ENCODE measurements around the gene EPHB2.

Gene EPHB2

DNA sequence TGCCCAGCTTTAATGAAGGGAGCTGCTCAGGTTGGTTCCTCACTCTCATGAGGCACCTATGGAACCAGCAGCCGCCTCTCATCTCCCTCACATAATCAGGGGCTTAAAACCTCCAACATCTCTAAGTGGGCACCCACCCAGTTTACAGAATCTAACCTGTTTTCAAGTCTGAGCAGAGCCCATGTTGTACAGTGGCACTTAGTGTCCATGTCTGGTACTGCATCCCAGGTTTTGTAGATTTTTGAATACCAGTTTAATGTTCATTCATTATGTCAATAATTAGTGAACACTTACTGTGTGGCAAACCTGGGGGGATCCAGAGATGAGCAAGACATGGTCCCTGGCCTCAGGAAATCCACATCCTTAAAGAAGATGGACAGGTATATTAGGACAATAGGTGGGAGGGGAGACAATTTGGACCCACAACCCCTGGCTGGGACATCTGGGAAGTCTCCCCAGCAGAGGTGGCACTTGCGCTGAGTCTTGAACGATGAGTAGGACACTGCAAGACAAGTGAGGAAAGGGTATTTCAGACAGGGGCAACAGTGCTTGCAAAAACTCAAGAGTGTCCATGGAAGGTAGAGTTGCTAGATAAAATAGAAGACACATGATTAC lies 178.7 kb downstream of the EPHB2 start:
- DNase-seq: peak; percentile 31

DNA sequence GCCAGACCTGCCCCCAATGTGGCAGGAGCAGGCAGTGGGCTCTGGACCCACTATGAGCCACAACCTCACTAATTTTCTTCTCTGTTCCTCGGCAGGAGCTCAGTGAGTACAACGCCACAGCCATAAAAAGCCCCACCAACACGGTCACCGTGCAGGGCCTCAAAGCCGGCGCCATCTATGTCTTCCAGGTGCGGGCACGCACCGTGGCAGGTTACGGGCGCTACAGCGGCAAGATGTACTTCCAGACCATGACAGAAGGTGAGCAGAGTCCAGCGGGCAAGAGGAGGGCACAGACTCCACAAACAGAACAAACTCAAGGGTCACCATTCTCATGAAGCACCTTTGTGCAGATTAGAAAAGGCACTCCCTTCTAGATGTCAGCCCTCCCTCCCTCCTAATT lies 182.2 kb downstream of the EPHB2 start:
- DNase-seq: no peak

DNA sequence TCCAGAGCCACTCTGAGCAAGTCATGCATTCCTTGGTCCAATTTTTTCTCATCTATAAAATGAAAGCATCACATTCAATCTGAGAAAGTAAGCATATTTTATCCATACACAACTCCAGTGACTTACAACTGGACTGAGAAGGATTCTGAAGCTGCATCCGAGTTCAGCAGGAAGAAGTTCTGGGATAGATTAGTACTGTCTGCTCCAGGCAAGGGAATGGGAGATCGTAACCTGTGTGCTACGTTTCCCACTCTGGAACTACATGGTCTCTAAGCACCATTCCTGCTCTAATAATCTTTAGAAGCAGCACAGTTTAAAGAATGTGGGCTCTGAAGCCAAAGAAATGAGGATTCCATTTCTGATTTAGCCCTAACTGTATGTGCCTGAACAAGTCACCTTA lies 182.7 kb downstream of the EPHB2 start:
- no peak for DNase-seq

DNA sequence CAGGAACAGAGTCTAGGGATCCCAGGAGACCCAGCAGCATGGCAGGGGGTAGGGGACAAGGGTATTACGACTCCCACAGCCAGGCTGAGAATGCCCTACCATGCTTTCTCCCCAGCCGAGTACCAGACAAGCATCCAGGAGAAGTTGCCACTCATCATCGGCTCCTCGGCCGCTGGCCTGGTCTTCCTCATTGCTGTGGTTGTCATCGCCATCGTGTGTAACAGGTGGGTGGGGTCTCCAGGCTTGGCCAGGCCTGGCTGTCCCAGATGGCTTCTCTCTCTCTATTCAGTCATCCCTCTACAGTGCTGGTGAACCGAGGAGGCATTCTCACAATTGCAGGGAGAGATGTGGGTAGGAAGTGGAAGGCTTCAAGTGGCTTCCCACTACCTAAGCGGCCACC lies 184.7 kb downstream of the EPHB2 start:
- no peak for DNase-seq

DNA sequence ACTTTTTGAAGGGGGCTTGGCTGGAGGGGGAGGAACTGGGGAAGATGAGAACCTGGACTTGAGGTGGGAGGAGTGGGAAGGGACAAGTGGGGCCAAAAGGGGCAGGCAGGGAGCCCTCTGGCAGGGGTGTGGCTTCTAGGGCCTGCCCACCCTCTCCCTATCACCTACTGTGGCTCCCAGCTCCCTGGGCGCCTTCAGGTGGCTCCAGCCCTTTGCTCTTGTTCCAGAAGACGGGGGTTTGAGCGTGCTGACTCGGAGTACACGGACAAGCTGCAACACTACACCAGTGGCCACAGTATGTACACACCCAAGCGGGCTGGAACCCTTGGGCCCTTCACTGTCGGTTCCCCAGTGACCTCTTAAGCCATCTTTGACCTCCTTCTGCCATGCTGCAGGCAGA lies 185.5 kb downstream of the EPHB2 start:
- DNase-seq: no peak

GRCh38 chr1:22900451-22900850 lies 189.8 kb downstream of the EPHB2 start:
- DNase-seq: no peak

DNA sequence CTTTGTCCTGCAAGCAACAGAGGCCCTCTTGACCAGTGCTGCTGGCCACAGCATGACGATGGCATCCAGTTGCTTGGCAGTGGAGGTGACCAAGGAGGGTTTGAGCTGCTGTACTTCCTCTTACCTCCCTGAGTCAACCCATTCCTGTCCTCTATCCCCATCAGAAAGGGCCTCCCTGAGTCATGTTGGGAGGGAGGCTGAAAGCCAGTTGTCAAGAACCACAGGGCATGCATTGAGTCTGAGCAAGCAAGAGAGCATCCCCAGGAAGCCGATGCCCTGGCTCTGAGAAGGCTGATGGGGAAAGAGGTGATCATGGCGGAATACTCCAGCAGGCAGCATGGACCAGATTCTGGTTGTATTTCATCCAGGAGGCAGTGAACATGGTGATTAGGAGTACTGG lies 192.5 kb downstream of the EPHB2 start:
- DNase-seq: no peak

DNA sequence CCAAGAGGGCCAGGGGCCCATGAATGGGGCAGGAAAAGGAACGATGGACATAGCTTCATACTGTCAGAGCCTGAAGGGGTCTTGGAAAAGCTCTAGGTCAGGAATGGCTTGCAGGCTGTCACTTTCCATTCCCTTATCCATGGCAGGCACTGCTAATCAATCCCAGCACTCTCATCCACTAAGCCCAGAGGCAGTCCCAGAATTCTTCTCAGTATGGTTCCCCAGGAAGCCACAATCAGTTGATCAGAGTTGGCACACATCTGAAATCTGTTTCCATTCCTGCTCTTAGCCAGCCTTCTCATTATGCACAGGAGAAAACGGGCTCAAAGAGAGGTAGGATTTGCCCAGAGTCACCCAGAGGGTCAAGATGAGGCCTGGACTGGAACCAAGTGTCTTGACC lies 196.3 kb downstream of the EPHB2 start:
- no peak for DNase-seq

DNA sequence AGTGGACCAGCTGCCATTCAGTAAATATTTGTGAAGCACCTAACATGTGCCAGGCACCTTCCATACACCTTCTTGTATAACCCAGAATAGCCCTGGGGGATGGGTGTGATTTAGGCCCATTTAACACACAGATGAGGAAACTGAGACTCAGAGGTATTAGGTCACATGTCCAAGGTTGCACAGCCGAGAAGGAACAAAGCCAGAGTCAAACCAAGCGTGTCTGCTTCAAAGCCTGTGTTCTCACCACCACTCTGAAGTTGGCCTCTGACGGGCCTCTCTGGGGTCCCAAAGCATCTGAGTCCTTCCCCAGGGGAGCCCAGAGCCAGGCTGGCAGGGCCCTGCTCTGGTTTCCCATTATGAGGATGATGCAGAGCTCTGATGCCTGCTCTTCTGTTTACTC lies 196.9 kb downstream of the EPHB2 start:
- DNase-seq: no peak

GRCh38 chr1:22908880-22909426 lies 198.3 kb downstream of the EPHB2 start:
- DNase-seq: no peak

GRCh38 chr1:22910286-22910685 lies 199.6 kb downstream of the EPHB2 start:
- DNase-seq: no peak

DNA sequence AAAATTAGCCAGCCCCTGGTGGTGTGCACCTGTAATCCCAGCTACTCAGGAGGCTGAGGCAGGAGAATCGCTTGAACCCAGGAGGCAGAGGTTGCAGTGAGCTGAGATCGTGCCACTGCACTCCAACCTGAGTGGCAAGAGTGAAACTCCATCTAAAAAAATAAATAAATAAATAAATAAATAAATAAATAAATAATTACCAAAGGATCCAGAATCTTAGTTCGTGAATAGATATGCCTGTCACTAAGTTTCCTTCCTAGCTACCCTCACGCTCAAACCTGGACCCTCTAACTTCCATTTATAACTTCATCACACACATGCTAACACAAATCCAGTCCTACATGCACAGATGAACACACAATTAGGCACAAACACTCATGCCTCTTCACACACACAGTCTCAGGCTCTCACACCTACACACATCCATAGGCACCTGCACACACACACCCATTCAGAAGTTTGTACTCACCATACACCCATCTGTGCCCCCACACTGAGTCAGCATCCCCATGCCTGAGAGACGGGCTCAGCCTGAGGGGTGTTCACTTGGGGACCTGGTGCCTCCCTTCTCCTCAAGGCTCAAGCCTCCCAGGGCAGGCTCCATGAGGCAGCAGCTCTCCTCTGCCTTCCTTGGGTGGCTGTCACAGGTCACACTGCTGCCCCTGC lies 200.5 kb downstream of the EPHB2 start:
- no peak for DNase-seq

GRCh38 chr1:22912311-22912710 lies 201.7 kb downstream of the EPHB2 start:
- no peak for DNase-seq

DNA sequence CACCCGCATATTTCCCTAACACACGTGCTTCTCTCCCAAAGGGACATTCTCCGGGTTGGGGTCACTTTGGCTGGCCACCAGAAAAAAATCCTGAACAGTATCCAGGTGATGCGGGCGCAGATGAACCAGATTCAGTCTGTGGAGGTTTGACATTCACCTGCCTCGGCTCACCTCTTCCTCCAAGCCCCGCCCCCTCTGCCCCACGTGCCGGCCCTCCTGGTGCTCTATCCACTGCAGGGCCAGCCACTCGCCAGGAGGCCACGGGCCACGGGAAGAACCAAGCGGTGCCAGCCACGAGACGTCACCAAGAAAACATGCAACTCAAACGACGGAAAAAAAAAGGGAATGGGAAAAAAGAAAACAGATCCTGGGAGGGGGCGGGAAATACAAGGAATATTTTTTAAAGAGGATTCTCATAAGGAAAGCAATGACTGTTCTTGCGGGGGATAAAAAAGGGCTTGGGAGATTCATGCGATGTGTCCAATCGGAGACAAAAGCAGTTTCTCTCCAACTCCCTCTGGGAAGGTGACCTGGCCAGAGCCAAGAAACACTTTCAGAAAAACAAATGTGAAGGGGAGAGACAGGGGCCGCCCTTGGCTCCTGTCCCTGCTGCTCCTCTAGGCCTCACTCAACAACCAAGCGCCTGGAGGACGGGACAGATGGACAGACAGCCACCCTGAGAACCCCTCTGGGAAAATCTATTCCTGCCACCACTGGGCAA lies 202.9 kb downstream of the EPHB2 start:
- DNase-seq: no peak

DNA sequence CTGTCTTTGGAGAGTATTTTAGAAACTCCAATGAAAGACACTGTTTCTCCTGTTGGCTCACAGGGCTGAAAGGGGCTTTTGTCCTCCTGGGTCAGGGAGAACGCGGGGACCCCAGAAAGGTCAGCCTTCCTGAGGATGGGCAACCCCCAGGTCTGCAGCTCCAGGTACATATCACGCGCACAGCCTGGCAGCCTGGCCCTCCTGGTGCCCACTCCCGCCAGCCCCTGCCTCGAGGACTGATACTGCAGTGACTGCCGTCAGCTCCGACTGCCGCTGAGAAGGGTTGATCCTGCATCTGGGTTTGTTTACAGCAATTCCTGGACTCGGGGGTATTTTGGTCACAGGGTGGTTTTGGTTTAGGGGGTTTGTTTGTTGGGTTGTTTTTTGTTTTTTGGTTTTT lies 203.5 kb downstream of the EPHB2 start:
- no peak for DNase-seq

- no peak for DNase-seq
Observed at GRCh38 chr1:22914633-22915217, 204.1 kb downstream of the EPHB2 start.

DNA sequence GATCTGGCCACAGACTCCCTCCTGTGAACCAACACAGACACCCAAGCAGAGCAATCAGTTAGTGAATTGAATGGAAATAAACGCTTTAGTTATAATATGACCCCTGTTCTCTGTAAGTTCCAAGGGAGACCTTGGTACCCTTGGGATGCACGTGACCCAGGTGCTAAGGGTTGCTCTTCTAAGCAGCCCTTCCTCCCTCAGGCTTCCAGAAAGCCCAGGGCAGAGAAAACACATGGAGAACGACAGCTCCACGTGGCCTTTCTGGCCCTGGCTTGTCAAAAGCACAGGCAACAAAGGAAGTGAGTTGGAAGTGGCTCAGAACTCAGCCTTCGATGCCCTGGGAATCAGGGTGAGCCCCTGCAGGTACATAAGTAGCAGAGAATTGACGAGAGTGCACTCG lies 204.6 kb downstream of the EPHB2 start:
- DNase-seq: no peak

- no peak for DNase-seq
Observed at GRCh38 chr1:22915816-22916470, 205.3 kb downstream of the EPHB2 start.

DNA sequence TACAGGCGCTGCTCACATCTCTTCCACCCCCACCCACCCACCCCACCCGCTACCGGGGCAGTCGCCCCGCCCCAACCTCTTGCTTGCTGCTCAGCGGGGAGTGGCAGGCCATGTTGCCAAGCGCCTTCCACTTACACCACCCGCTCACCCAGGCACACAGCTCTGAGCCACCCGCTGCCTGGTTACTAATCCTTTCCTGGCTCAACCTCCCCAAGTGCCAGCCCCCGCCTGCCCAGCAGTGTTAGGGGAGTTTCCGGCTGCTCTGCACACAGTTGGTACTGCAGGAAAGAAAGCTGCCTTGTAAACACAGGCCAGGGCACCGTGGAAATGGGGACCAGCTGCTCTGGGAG lies 205.8 kb downstream of the EPHB2 start:
- DNase-seq: no peak

DNA sequence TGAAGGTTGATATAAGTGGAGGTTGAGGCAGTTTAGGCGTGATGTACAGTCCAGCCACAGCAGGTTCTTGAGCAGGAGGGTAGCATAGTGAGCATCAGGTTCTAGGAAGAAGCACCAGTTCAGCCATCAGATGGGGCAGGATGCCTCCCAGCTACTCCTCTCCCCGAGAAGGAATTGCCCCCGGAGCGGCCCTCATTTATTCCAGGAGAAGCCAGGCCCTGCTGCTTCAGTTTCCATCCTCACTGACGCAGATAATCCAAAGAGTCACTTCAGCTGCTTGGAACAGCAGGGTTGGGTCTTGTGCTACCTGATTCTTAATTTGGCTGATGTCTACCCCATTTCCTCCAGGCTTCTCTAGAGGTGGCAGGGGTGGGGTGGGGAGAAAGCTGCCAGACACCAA lies 207.3 kb downstream of the EPHB2 start:
- no peak for DNase-seq

DNA sequence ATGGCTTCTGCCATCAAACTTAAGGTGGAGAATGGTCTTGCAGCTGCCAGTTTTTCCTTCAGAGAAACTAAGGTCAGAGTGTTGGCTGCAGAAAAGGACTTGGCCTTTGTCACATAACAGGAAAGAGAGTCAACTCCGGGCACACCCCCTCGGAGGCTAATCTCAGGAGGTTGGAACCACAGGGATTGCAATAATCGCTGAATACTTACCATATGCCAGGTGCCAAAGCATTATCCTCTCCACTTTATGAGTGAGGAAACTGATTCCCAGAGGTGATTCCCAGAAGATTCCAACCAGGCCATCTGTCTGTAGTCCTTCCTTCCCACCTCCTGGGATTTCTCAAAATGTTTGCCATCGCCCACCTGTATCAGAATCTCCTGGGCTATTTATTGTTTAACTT lies 208.0 kb downstream of the EPHB2 start:
- no peak for DNase-seq

DNA sequence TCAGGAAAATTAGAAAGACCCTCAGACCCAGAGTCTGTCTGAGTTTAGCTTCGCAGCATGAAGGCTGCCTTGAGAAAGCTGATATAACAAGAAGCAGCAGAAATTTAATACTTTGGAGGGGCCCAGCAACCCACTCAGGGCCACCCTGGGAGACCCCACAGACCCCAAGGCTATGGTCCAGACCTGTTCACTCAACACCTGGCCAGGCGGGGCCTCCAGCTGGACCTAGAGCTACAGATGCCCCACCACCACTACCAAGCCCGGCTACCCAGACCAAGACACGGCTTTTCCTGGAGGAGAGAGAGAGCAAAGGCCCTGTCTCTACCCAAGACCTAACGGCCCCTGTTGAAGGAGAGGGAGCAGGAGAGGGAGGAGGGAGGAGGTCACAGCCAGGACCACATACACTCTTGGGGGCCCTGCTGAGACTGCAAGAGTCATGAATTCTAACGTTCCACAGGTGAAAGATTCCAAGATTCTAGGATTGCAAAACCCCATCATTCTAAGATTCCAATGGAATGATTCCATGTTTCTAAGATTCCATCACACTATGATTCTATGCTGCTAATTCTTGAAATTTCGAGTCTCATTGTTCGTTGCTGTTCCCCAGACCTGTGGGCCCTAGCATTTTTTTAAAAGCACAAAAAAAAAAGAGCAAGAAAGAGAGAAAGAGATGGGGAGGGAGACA lies 208.8 kb downstream of the EPHB2 start:
- DNase-seq: no peak

All from inflammatory macrophage treated with lipopolysaccharide for 4 hours (primary cell).